Measurements from ENCODE around the gene BTG3.

The BTG3 gene

GRCh38 chr21:17583898-17584297 lies 28.8 kb downstream of the BTG3 start:
- DNase-seq = no peak

- no peak for DNase-seq
Observed at GRCh38 chr21:17580319-17580718, 32.4 kb downstream of the BTG3 start.

GRCh38 chr21:17578876-17579275 lies 33.8 kb downstream of the BTG3 start:
- no peak for DNase-seq

- DNase-seq = no peak
Observed at GRCh38 chr21:17578162-17578561, 34.5 kb downstream of the BTG3 start.

GRCh38 chr21:17577701-17578100 lies 35.0 kb downstream of the BTG3 start:
- no peak for DNase-seq

GRCh38 chr21:17576080-17576835 lies 36.4 kb downstream of the BTG3 start:
- DNase-seq = no peak

GRCh38 chr21:17575076-17575475 lies 37.6 kb downstream of the BTG3 start:
- DNase-seq = no peak

- DNase-seq = no peak
Observed at GRCh38 chr21:17572431-17572830, 40.3 kb downstream of the BTG3 start.

GRCh38 chr21:17570786-17571185 lies 41.9 kb downstream of the BTG3 start:
- DNase-seq = no peak

- no peak for DNase-seq
Observed at GRCh38 chr21:17560377-17561025, 52.2 kb downstream of the BTG3 start.

GRCh38 chr21:17554679-17555465 lies 57.8 kb downstream of the BTG3 start:
- no peak for DNase-seq

- DNase-seq = no peak
Observed at GRCh38 chr21:17554120-17554519, 58.6 kb downstream of the BTG3 start.

GRCh38 chr21:17552410-17552809 lies 60.3 kb downstream of the BTG3 start:
- DNase-seq = no peak

GRCh38 chr21:17550671-17551308 lies 61.9 kb downstream of the BTG3 start:
- no peak for DNase-seq

- DNase-seq = no peak
Observed at GRCh38 chr21:17548262-17548661, 64.4 kb downstream of the BTG3 start.

- no peak for DNase-seq
Observed at GRCh38 chr21:17545007-17545406, 67.7 kb downstream of the BTG3 start.
